ENCODE results near the gene USF3. TPM values are rescaled to one million over a fixed set of nuclear protein-coding genes. Genes with fewer than 3 reads are reported as not detected.

The USF3 gene
- total and polyA plus RNA-seq, 2 of the 13 experiments (the other 11 are each of a cell fraction or from before 2014, with no cell fraction given): 6.3 to 15.2 TPM

DNA sequence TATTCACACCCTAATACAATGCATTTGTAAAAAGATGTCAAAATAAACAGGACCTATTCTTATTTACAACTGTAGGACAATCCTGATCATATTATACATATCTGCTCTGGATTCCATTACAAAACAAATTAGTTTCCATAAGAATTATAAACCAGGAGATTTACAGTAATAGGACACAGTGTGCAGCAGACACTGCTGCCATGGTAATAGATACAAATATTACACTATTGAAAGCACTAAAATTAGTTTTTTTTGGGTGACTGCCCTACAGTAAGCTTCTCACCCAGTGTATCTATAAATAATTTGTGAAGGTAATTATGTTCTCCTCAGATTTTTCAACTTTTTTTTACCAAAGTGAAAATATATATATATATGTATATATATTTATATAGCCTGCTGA lies 47.9 kb downstream of the USF3 start (continued):
- TF ChIP-seq SNAI1 (CRISPR knock-in tag; IDR thresholded peaks at IDR 0.05; ENCODE audit: borderline replicate concordance) (no peak), ZNF891 (CRISPR knock-in tag; IDR thresholded peaks at IDR 0.05) (no peak), ZNF720 (CRISPR knock-in tag; IDR thresholded peaks at IDR 0.05) (no peak), ZFP90 (CRISPR knock-in tag; IDR thresholded peaks at IDR 0.05; ENCODE audit: borderline replicate concordance) (no peak), STAG1 (CRISPR knock-in tag; IDR thresholded peaks at IDR 0.05) (no peak), FOXK2 (IDR thresholded peaks at IDR 0.05) (no peak), ZNF782 (CRISPR knock-in tag; IDR thresholded peaks at IDR 0.05; ENCODE audit: borderline replicate concordance) (no peak)
- TF ChIP-seq, protein P1, sequence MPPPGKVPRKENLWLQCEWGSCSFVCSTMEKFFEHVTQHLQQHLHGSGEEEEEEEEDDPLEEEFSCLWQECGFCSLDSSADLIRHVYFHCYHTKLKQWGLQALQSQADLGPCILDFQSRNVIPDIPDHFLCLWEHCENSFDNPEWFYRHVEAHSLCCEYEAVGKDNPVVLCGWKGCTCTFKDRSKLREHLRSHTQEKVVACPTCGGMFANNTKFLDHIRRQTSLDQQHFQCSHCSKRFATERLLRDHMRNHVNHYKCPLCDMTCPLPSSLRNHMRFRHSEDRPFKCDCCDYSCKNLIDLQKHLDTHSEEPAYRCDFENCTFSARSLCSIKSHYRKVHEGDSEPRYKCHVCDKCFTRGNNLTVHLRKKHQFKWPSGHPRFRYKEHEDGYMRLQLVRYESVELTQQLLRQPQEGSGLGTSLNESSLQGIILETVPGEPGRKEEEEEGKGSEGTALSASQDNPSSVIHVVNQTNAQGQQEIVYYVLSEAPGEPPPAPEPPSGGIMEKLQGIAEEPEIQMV (CRISPR knock-in tag; IDR thresholded peaks at IDR 0.05; ENCODE audit: low read depth): no peak

- Histone ChIP-seq H3K9me3 (ENCODE audit: low read length) (peaks cover 24% of the 10 kb centered on the region), H3K4me3 (replicated peaks in 1 of 3; ENCODE audit: insufficient read depth in 1 of 3, low read depth in 2 of 3, low read length in 3 of 3) (no peak overlapping the region), H3K27me3 (ENCODE audit: control insufficient read depth in 1 of 2, insufficient read depth in 2 of 2, low read length in 2 of 2) (no peaks in the 10 kb centered on the region), H3K79me2 (ENCODE audit: insufficient read depth, low read length) (no peaks in the 10 kb centered on the region), H3K27ac (ENCODE audit: extremely low read length, insufficient read depth, low read length) (no peak overlapping the region), H3K9ac (ENCODE audit: insufficient read depth, low read depth, low read length) (no peak overlapping the region), H3K36me3 (replicated peaks in 1 of 2; ENCODE audit: control insufficient read depth in 1 of 2, insufficient read depth in 2 of 2, low read length in 2 of 2) (no peaks in the 10 kb centered on the region), H3K4me1 (ENCODE audit: insufficient read depth, low read length) (no peaks in the 10 kb centered on the region), H3K4me2 (ENCODE audit: low read depth, low read length) (no peak overlapping the region), H2AFZ (ENCODE audit: low read length) (no peak overlapping the region), H4K20me1 (ENCODE audit: insufficient read depth, low read length) (no peaks in the 10 kb centered on the region)
- 91% methylated on average over 7 of the region's 7 CpGs for WGBS (ENCODE audit: low lambda C conversion rate)
- BruUV-seq (replicated peaks): no TSS peak
- intact Hi-C loops (cut with micrococcal nuclease; ENCODE audit: unreplicated experiment): no loop called here
- in situ Hi-C loops (cut with HindIII; ENCODE audit: extremely low pct_ligation_motif_present, low pct_unique_long_range_greater_than_20kb): no loop called here
- ChIA-PET POLR2A (interaction anchor here (1.3 kb wide), 1 partner anchor 52 kb away, joined by 3 read pairs; the partner anchor contains the start of gene USF3), CTCF (ENCODE audit: low intra/inter-chr PET ratio, low total read pairs) (no interaction called here)
- DNase-seq (ENCODE audit: low spot score): no peak
- FAIRE-seq: no peak
- ATAC-seq: no peak
- TF ChIP-seq, protein P2, sequence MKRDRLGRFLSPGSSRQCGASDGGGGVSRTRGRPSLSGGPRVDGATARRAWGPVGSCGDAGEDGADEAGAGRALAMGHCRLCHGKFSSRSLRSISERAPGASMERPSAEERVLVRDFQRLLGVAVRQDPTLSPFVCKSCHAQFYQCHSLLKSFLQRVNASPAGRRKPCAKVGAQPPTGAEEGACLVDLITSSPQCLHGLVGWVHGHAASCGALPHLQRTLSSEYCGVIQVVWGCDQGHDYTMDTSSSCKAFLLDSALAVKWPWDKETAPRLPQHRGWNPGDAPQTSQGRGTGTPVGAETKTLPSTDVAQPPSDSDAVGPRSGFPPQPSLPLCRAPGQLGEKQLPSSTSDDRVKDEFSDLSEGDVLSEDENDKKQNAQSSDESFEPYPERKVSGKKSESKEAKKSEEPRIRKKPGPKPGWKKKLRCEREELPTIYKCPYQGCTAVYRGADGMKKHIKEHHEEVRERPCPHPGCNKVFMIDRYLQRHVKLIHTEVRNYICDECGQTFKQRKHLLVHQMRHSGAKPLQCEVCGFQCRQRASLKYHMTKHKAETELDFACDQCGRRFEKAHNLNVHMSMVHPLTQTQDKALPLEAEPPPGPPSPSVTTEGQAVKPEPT (CRISPR knock-in tag; IDR thresholded peaks at IDR 0.05; ENCODE audit: low read depth): no peak
- no peak for TF ChIP-seq SNRNP70 (IDR thresholded peaks at IDR 0.05; ENCODE audit: low read depth, low read length)
- TF ChIP-seq ZBED4 (CRISPR knock-in tag; IDR thresholded peaks at IDR 0.05; ENCODE audit: borderline replicate concordance): no peak
- TF ChIP-seq ZNF280D (CRISPR knock-in tag; IDR thresholded peaks at IDR 0.05): no peak
- no peak for TF ChIP-seq RXRB (CRISPR knock-in tag; IDR thresholded peaks at IDR 0.05; ENCODE audit: borderline replicate concordance)
- no peak for TF ChIP-seq KDM3A (CRISPR knock-in tag; IDR thresholded peaks at IDR 0.05; ENCODE audit: low read depth)
These were observed 52.9 kb downstream of the USF3 start for GRCh38 chr3:113643583-113643982.
